Astrocyte (in vitro differentiated cells and primary cell): ENCODE measurements around the gene CREB3. TPM values are rescaled to one million over a fixed set of nuclear protein-coding genes. Genes with fewer than 3 reads are reported as not detected.

ENCODE experiments used
- DNase-seq: peaks from one replicate; pipeline ENCODE4 v3.0.0-alpha.2; 2010; ENCODE audit warnings: low read depth
- FAIRE-seq: peaks from 2 replicates; lab custom pipeline; 2011; peaks lifted over from hg19 to GRCh38; lab: Jason Lieb, UNC
- H2AFZ ChIP-seq: 2 replicates; pipeline ENCODE4 v1.6.0; 2012; ENCODE audit warnings: low read depth, low read length, inconsistent platforms
- H3K27ac ChIP-seq: 2 replicates; pipeline ENCODE4 v1.5.1; 2011; ENCODE audit warnings: low read depth, low read length, inconsistent platforms
- H3K27me3 ChIP-seq: 2 replicates; pipeline ENCODE4 v1.6.0; 2011; ENCODE audit warnings: low read length, inconsistent platforms; ENCODE audit not compliant: insufficient read depth
- H3K36me3 ChIP-seq: 2 replicates; pipeline ENCODE4 v1.5.1; 2011; ENCODE audit warnings: low read length, inconsistent platforms; ENCODE audit not compliant: insufficient read depth
- H3K4me1 ChIP-seq: 2 replicates; pipeline ENCODE4 v1.5.1; 2011; ENCODE audit warnings: low read length, inconsistent platforms; ENCODE audit not compliant: insufficient read depth
- H3K4me2 ChIP-seq: 2 replicates; pipeline ENCODE4 v1.6.0; 2012; ENCODE audit warnings: low read length, inconsistent platforms
- H3K4me3 ChIP-seq: 2 replicates; pipeline ENCODE4 v1.5.1; 2011; ENCODE audit warnings: low read depth, mild to moderate bottlenecking, low read length, inconsistent platforms; ENCODE audit not compliant: insufficient read depth
- H3K79me2 ChIP-seq: 2 replicates; pipeline ENCODE4 v1.6.0; 2012; ENCODE audit warnings: mild to moderate bottlenecking, low read length, inconsistent platforms; ENCODE audit not compliant: insufficient read depth
- H3K9ac ChIP-seq: 2 replicates; pipeline ENCODE4 v1.6.0; 2012; ENCODE audit warnings: mild to moderate bottlenecking, low read length, inconsistent platforms
- H3K9me3 ChIP-seq: 2 replicates; pipeline ENCODE4 v1.5.1; 2012; ENCODE audit warnings: low read depth, mild to moderate bottlenecking, low read length, inconsistent platforms; ENCODE audit not compliant: insufficient read depth
- H4K20me1 ChIP-seq: 2 replicates; pipeline ENCODE4 v1.6.0; 2012; ENCODE audit warnings: low read length, inconsistent platforms; ENCODE audit not compliant: insufficient read depth
- H3K27ac Mint-ChIP-seq: one replicate; pipeline ENCODE4 v1.8.0; 2021; ENCODE audit warnings: mild to moderate bottlenecking, mixed read lengths; ENCODE audit not compliant: unreplicated experiment
- H3K27me3 Mint-ChIP-seq: one replicate; pipeline ENCODE4 v1.8.0; 2021; ENCODE audit warnings: low read depth, mixed read lengths; ENCODE audit not compliant: unreplicated experiment
- H3K36me3 Mint-ChIP-seq: one replicate; pipeline ENCODE4 v1.8.0; 2021; ENCODE audit warnings: low read depth, mixed read lengths; ENCODE audit not compliant: unreplicated experiment
- H3K4me1 Mint-ChIP-seq: one replicate; pipeline ENCODE4 v1.8.0; 2021; ENCODE audit warnings: low read depth, mixed read lengths; ENCODE audit not compliant: unreplicated experiment
- H3K4me3 Mint-ChIP-seq: one replicate; pipeline ENCODE4 v1.8.0; 2021; ENCODE audit warnings: mild to moderate bottlenecking, moderate library complexity, mixed read lengths; ENCODE audit not compliant: unreplicated experiment
- H3K9me3 Mint-ChIP-seq: one replicate; pipeline ENCODE4 v1.8.0; 2021; ENCODE audit warnings: mild to moderate bottlenecking, mixed read lengths; ENCODE audit not compliant: unreplicated experiment
- CTCF ChIP-seq: IDR thresholded peaks from 2 replicates; pipeline ENCODE4 v1.5.1; 2011; ENCODE audit warnings: low read depth, mild to moderate bottlenecking, inconsistent platforms, low read length, moderate library complexity; ENCODE audit not compliant: insufficient read depth
- EZH2 ChIP-seq: IDR thresholded peaks from 2 replicates; pipeline ENCODE4 v1.6.1; 2012; ENCODE audit warnings: mild to moderate bottlenecking, low read length, inconsistent platforms; ENCODE audit not compliant: insufficient read depth
- total RNA-seq: library from RNA; stranded (reverse); gene quantifications from 2 replicates; pipeline ENCODE4 v1.2.1, GENCODE V29; 2021

CREB3 gene
- total RNA-seq, 1 donor from 2014 or later: 84.1 TPM

- H3K27ac ChIP-seq: no peak overlapping the region
- H3K27me3 ChIP-seq: no peaks in the 10 kb centered on the region
- no peaks in the 10 kb centered on the region for H3K9me3 ChIP-seq
- no peaks in the 10 kb centered on the region for H3K36me3 Mint-ChIP-seq
- no peak overlapping the region for H2AFZ ChIP-seq
- peaks cover 5% of the 10 kb centered on the region for H3K4me1 Mint-ChIP-seq
- no peak overlapping the region for H3K4me3 ChIP-seq
- TF ChIP-seq EZH2 (no peak), CTCF (no peak)
- no peak overlapping the region for H3K27ac Mint-ChIP-seq
- peaks cover 8% of the 10 kb centered on the region for H3K4me1 ChIP-seq
- DNase-seq (no peak), FAIRE-seq (no peak)
- no peak overlapping the region for H3K9ac ChIP-seq
- H4K20me1 ChIP-seq: no peaks in the 10 kb centered on the region
- H3K36me3 ChIP-seq: no peaks in the 10 kb centered on the region
- no peak overlapping the region for H3K4me2 ChIP-seq
- no peaks in the 10 kb centered on the region for H3K79me2 ChIP-seq
- H3K4me3 Mint-ChIP-seq: no peak overlapping the region
- no peaks in the 10 kb centered on the region for H3K9me3 Mint-ChIP-seq
- no peaks in the 10 kb centered on the region for H3K27me3 Mint-ChIP-seq
These were observed 31.3 kb downstream of the CREB3 start for GRCh38 chr9:35763803-35764202.

DNA sequence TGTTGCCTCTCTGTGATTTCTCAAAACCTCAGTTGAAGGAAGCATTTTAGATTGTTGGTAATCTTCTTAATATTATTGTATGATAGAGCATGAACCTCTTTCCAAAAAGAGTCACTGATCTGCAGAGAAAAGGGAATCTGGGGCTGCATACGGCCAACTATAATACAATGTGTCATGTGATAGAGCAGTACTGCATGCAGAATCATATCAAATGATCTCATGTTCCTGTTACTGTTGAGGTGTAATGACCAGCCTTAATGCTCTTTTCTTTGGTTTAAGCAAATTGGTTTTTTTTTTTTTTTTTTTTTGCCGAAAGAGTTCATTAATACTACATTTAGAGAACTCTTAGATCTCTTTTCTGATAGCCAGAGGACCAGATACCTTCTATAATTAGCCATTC, 34.5 kb downstream of the CREB3 start:
- no peaks in the 10 kb centered on the region for H3K36me3 Mint-ChIP-seq
- no peaks in the 10 kb centered on the region for H3K79me2 ChIP-seq

More for the DNA sequence above, 34.5 kb downstream of the CREB3 start:
- H3K36me3 ChIP-seq: no peaks in the 10 kb centered on the region
- TF ChIP-seq CTCF (no peak), EZH2 (no peak)
- no peak overlapping the region for H3K4me2 ChIP-seq
- no peak overlapping the region for H3K4me3 Mint-ChIP-seq
- no peak overlapping the region for H3K4me3 ChIP-seq
- no peaks in the 10 kb centered on the region for H3K9me3 Mint-ChIP-seq
- no peak overlapping the region for H3K27ac Mint-ChIP-seq
- no peak overlapping the region for H3K27ac ChIP-seq
- H3K9me3 ChIP-seq: no peaks in the 10 kb centered on the region
- no peaks in the 10 kb centered on the region for H3K27me3 Mint-ChIP-seq
- H2AFZ ChIP-seq: no peak overlapping the region
- H4K20me1 ChIP-seq: no peaks in the 10 kb centered on the region
- DNase-seq: no peak
- H3K4me1 ChIP-seq: no peaks in the 10 kb centered on the region
- no peaks in the 10 kb centered on the region for H3K4me1 Mint-ChIP-seq
- peaks cover 24% of the 10 kb centered on the region for H3K27me3 ChIP-seq
- no peak for FAIRE-seq
- H3K9ac ChIP-seq: no peak overlapping the region
